Measurements from ENCODE around the gene MEI1.

Gene MEI1

DNA sequence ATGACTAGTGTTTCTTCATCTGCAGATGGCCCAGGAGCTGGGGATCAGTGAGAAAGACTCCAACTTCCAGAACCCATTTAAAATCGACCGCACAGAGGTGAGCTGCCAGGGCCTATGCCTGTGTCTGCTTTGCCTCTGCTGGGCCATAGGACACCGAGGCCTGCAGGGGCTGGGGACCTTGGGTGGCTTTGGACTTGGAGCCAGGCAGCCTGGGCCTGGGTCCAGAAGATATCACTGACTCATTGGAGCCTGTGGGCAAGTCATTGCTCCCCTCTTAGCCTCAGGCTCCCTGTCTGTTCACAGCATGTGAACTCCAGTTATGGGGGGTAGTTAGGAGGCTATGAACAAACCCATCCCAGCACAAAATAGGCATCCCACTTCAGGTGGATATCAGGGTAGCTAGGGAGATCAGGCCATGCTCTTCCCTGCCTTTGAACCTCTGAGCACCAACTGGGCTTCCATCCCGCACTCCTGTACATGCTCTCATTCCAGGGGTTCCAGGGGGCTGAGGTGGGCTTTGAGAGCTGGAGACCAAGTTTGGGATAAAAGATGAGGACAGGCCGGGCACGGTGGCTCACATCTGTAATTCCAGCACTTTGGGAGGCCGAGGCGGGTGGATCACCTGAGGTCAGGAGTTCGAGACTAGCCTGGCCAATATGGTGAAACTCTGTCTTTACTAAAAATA is 114.6 kb downstream of the MEI1 start:
- in situ Hi-C loops (cut with HindIII; ENCODE audit: low sequenced_read_pairs): no loop called here
- no peak overlapping the region for H3K4me3 ChIP-seq (ENCODE audit: low read depth, low read length)
- no peak for TF ChIP-seq CTCF (IDR thresholded peaks at IDR 0.05; ENCODE audit: low read depth, low read length)
- DNase-seq (ENCODE audit: low read depth, low spot score): no peak

DNA sequence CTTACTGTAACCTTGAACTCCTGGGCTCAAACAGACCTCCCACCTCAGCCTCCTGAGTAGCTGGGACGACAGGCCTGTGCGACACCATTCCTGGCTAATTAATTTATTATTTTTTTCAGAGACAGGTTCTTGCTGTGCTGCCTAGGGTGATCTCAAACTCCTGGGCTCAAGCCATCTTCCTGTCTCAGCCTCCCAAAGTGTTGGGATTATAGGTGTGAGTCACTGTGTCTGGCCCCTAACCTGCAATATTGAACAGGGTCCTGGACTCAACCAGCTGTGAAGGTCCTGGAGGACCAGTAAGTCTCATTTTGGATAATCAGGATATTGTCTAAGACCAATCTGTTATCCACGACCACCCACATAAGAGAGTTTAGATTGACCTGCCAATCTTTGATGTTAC is 116.4 kb downstream of the MEI1 start:
- no peak for DNase-seq (ENCODE audit: low read depth, low spot score)
- in situ Hi-C loops (cut with HindIII; ENCODE audit: low sequenced_read_pairs): no loop called here
- TF ChIP-seq CTCF (IDR thresholded peaks at IDR 0.05; ENCODE audit: low read depth, low read length): no peak
- no peak overlapping the region for H3K4me3 ChIP-seq (ENCODE audit: low read depth, low read length)

DNA sequence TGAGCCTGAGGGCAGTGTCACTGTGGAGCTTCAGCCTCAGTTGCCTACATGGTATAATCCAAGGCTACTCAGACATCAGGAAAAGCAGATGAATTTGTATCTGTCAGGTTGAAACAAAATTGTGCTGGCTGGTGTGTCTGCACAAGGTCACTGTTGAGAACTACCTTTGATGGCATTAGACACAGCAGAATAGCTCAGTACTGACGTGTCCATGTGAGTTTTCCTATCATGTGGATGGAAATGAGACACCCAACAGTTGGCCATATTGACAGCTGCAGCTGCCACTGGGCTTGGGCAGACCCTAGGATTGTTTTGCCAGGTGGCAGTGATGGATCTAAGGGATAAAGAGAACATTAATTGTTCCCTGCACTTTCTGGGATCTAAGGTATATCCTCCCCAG is 116.9 kb downstream of the MEI1 start:
- in situ Hi-C loops (cut with HindIII; ENCODE audit: low sequenced_read_pairs): no loop called here
- DNase-seq (ENCODE audit: low read depth, low spot score): no peak
- no peak for TF ChIP-seq CTCF (IDR thresholded peaks at IDR 0.05; ENCODE audit: low read depth, low read length)

DNA sequence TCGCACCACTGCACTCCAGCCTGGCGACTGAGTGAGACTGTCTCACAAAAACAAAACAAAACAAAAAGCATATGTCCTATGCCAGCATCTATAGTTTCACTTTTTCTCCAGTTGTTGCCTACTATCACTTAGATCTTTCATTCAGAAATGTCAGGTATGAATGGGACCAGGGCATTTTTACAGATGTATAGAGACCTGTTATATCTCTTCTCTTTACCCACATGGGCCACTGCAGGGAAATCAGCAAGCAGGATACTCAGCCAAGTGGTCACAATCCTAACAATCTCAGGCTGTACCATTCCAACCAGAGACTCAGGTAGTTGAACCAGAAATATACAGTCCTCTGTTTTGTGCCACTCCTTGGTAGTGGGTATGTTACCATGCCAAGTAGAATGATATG is 117.6 kb downstream of the MEI1 start:
- no peak for DNase-seq (ENCODE audit: low read depth, low spot score)
- in situ Hi-C loops (cut with HindIII; ENCODE audit: low sequenced_read_pairs): no loop called here
- no peak overlapping the region for H3K4me3 ChIP-seq (ENCODE audit: low read depth, low read length)
- no peak for TF ChIP-seq CTCF (IDR thresholded peaks at IDR 0.05; ENCODE audit: low read depth, low read length)

More for the DNA sequence above, 116.9 kb downstream of the MEI1 start:
- H3K4me3 ChIP-seq (ENCODE audit: low read depth, low read length): no peak overlapping the region

DNA sequence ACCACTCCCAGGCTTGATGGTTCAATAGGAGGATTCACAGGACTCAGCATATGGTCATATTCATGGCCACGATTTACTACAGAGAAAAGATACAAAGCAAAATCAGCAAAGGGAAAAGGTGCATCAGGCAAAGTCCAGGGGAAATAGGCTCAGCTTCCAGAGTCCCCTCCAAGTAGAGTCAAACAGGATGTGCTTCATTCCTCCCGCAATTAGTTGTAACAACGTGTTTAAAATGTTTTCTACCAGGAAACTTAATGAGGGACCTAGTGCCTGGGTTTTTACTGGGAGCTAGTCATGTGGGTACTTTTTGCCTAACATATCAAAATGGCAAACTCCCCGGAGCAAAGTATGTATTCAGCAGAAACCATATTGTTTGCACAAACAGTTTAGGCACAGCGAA is 118.7 kb downstream of the MEI1 start:
- in situ Hi-C loops (cut with HindIII; ENCODE audit: low sequenced_read_pairs): no loop called here
- no peak overlapping the region for H3K4me3 ChIP-seq (ENCODE audit: low read depth, low read length)
- DNase-seq (ENCODE audit: low read depth, low spot score): no peak
- TF ChIP-seq CTCF (IDR thresholded peaks at IDR 0.05; ENCODE audit: low read depth, low read length): no peak

- no peak overlapping the region for H3K4me3 ChIP-seq (ENCODE audit: low read depth, low read length)
- TF ChIP-seq CTCF (IDR thresholded peaks at IDR 0.05; ENCODE audit: low read depth, low read length): no peak
- no peak for DNase-seq (ENCODE audit: low read depth, low spot score)
- in situ Hi-C loops (cut with HindIII; ENCODE audit: low sequenced_read_pairs): no loop called here
Observed at GRCh38 chr22:41818596-41818995, 119.3 kb downstream of the MEI1 start.
